TTC549 (cell line): ENCODE measurements around the gene DHRS4L2.
"Not testable (repeated sequence)": the region's sequence is repeated elsewhere in the genome, so short reads cannot be mapped to it uniquely, and the experiment has no call there.

Experiments used
- FAIRE-seq: peaks from 2 replicates; lab custom pipeline; 2012; peaks lifted over from hg19 to GRCh38; lab: Jason Lieb, UNC

The DHRS4L2 gene

GRCh38 chr14:23974041-23974440 lies 14.7 kb upstream of the DHRS4L2 start:
- FAIRE-seq, result not testable (repeated sequence)

- not testable (repeated sequence) for FAIRE-seq
Observed at GRCh38 chr14:23977208-23977607, 11.5 kb upstream of the DHRS4L2 start.

DNA sequence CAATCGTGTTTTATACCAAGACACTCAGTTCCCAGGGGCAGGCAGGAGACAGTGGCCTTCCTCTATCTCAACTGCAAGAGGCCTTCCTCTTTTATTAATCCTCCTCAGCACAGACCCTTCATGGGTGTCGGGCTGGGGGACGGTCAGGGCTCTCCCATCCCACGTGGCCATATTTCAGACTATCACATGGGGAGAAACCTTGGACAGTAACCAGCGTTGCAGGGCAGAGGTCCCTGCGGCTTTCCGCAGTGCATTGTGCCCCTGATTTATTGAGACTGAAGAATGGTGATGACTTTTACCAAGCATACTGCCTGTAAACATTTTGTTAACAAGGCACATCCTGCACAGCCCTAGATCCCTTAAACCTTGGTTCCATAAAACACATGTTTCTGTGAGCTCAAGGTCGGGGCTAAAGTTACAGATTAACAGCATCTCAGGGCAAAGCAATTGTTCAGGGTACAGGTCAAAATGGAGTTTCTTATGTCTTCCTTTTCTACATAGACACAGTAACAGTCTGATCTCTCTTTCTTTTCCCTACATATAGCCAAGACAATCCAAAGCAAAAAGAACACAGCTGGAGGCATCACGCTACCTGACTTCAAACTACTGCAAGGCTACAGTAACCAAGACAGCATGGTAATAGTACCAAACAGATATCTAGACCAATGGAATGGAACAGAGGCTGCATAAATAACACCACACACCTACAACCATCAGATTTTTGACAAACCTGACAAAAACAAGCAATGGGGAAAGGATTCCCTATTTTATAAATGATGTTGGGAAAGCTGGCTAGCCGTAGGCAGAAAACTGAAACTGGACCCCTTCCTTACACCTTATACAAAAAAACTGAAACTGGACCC lies 6.5 kb upstream of the DHRS4L2 start:
- FAIRE-seq, result not testable (repeated sequence)

- FAIRE-seq, result no peak
Observed at GRCh38 chr14:23984891-23985602, 3.7 kb upstream of the DHRS4L2 start.

- FAIRE-seq, result not testable (repeated sequence)
Observed at GRCh38 chr14:23988223-23988606, 514 bp upstream of the DHRS4L2 start.

DNA sequence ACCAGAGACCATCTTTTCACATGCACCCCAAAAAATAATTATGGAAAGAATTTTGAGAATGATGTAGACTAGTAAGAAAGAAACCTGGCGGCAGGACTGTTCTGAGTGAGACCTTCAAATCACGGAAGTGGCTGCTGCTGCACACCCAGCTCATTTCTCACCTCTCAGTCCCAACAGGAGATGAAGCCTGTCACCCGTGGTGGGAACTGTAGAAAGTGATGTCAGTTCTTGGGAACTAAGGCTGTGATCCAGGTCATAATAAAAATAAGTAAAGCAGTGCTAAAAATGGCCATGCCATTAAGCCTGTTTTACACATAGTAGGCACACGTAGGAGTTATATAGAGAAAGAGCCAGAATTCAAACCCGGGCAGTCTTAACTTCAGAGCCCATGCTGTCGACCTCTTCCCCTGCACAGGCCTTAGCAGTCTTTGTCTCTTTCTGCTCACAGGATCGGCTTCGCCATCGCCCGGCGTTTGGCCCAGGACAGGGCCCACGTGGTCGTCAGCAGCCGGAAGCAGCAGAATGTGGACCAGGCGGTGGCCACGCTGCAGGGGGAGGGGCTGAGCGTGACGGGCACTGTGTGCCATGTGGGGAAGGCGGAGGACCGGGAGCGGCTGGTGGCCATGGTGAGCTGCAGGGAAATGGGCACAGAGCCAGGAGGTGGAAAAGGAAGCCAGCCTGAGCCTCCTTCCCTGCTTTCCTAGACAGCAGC lies 1.2 kb downstream of the DHRS4L2 start:
- FAIRE-seq, result not testable (repeated sequence)

GRCh38 chr14:23990961-23991360 lies 2.2 kb downstream of the DHRS4L2 start:
- not testable (repeated sequence) for FAIRE-seq

DNA sequence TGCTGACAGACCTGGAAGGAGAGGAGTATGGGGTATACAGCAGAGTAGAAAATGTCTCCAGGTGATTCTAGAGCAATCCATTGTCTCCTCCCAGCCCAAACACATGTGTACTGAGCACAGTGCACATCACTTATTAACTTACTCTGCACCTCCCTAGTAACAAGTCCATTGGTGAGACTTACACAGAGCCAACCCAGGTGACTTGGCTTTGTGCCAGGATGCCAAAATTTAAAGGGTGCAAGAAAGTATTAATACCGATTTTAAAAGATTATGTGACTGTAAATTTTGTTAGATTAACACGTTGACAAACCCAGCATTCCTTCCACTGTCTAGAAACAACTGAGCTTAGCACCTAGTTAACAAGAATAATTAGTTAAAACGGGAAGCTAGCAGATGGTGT lies 4.3 kb downstream of the DHRS4L2 start:
- not testable (repeated sequence) for FAIRE-seq

DNA sequence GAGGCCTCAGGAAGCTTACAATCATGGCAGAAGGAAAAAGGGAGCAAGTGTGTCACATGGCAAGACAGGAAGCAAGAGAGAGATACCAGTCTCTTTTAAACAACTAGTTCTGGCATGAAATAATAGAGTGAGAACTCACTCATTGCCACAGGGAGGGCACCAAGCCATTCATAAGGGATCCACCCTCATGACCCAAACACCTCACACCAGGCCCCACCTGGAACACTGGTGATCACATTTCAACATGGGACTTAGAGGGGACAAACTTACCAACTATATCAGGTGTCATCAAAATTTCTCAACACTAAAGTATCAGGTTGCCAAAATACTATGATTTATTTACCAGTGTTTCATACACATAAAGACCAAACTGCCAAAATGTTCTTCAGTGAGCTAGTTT lies 7.3 kb downstream of the DHRS4L2 start:
- not testable (repeated sequence) for FAIRE-seq

DNA sequence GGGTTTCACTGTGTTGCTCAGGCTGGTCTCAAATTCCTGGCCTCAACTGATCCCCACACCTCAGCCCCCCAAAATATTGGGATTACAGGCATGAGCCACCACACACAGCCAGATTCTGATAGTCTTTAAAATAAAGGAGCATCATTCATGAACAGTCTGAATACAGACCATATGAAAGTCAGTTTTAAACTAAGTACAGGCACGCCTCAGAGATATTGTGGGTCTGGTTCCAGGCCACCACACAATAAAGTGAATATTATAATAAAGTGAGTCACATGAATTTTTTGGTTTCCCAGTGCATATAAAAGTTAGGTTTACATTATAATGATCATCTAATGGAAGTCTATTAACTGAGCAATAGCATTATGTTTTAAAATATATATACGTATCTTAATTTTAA lies 8.1 kb downstream of the DHRS4L2 start:
- not testable (repeated sequence) for FAIRE-seq

DNA sequence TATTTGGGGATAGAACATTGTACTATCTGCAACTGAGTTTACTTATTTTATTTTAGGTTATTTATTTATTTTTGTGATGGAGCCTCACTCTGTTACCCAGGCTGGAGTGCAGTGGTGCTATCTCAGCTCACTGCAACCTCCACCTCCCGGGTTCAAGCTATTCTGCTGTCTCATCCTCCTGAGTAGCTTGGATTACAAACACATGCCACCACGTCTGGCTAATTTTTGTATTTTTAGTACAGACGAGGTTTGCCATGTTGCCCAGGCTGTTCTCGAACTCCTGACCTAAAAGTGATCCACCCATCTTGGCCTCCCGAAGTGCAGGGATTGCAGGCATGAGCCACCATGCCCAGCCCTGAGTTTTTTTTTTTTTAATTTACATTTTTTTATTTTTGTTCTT lies 10.9 kb downstream of the DHRS4L2 start:
- not testable (repeated sequence) for FAIRE-seq

GRCh38 chr14:24001078-24001477 lies 12.3 kb downstream of the DHRS4L2 start:
- not testable (repeated sequence) for FAIRE-seq

DNA sequence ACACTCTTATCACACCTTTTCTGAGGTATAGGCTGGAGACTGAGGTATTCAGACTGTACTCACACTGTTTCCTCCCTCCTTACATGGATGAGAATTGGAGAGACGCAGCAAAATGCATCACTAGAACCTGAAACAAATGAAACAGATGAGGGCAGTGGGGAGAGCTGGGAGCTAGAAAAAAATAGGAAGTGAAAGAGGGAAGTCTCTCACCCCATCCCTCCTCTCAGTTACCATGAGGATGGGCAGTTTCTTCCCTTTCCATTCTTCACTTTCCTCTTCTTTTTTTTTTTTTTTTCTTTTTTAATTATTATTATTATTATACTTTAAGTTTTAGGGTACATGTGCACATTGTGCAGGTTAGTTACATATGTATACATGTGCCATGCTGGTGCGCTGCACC lies 12.9 kb downstream of the DHRS4L2 start:
- not testable (repeated sequence) for FAIRE-seq

- FAIRE-seq, result not testable (repeated sequence)
Observed at GRCh38 chr14:24006471-24006816, 17.7 kb downstream of the DHRS4L2 start.

- not testable (repeated sequence) for FAIRE-seq
Observed at GRCh38 chr14:24006817-24007652, 18.3 kb downstream of the DHRS4L2 start.

- FAIRE-seq, result no peak
Observed at GRCh38 chr14:24011051-24011450, 22.3 kb downstream of the DHRS4L2 start.

DNA sequence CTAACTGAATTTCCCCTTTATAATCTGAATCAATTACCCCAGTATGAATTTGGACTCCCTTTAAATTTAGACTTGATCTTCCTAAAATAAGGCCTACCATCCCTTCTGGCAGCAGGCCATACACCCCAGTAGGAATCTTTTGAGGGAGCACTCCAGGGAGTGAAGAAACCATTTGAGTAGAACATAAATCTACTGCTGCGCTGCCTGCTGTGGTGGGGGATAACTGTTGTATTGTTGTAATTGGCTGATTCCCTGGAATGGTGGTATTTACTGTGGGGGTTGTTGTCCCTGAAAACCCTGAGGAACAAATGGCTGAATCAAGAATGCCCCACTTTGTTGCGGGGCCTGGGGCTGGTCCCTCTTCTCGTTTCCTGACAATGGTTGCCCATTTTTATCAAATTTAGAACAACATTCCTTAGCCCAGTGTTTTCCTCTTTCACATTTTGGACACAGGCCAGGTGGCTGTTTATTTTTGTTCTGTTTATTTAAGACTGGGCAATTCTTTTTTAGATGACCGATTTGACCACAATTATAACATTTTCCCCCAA lies 24.1 kb downstream of the DHRS4L2 start:
- not testable (repeated sequence) for FAIRE-seq

DNA sequence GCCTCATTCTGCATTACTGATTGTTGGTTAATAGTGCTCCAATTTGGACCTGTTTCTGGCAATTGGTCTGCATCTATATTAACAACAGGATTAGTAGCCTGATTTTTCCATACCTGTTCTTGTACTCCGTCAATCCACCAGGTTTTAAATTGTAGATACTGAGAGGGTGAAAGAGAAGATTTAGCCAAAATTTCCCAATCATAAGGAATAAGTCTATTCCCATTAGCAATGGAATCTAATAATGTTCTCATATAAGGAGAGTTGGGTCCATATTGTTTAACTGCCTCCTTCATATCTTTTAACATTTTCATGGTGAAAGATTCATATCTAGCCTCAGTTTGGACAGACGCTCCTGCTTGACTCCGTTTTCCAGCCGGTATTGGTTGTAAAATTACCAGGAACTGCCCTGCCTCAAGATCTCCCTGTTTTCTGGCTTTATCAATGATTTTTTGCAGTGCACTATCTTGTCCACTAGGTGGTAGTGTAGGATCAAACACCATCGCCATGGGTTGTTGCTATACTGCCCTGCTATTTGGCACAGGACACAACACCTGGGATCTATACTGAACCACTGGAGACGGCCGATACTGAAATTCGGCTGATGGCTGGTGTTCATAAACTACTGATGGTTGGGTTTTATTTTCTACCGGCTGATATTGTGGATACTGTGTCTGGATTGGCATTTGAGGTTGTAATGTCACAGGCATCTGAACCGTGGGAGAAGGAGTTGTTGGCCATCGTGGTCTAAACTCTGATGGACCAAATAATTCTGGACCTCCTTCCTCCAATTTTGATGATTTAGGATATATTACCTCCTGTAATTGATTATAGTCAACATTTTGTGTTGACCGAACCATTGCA lies 25.2 kb downstream of the DHRS4L2 start:
- FAIRE-seq, result no peak

- FAIRE-seq, result not testable (repeated sequence)
Observed at GRCh38 chr14:24015745-24016144, 27.0 kb downstream of the DHRS4L2 start.

DNA sequence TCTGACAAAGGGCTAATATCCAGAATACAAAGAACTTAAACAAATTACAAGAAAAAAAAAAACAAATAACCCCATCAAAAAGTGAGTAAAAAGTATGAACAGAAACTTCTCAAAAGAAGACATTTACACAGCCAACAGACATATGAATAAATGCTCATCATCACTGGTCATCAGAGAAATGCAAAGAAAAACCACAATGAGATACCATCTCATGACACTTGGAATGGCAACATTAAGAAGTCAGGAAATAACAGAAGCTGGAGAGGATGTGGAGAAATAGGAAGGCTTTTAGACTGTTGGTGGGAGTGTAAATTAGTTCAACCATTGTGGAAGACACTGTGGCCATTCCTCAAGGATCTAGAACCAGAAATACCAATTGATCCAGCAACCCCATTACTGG lies 30.2 kb downstream of the DHRS4L2 start:
- FAIRE-seq, result not testable (repeated sequence)

DNA sequence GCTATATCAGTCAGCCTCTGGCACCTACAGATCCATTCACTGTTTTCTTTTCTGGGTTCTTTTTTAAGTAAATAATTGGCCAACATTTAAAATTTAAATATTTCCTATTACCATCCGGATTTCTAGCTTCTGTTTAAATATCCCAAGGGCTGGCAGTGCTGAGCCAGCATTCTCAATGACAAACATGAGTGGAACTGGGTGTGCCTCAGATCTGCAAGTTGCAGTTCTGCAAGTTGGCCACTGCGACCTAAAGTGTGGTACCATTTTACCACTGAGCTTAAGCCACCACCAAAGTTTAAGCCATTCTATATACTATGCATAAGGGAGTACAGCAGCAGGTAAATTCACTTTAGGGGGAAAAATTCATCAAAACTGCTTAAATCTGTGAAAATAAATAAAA lies 31.2 kb downstream of the DHRS4L2 start:
- FAIRE-seq, result not testable (repeated sequence)
